T follicular helper cell (primary cell): ENCODE results near the gene EXOC6B.

ENCODE experiments used
- DNase-seq: peaks from one replicate; pipeline ENCODE4 v3.0.0-alpha.2; 2020; ENCODE audit warnings: low read depth

The EXOC6B gene

DNA sequence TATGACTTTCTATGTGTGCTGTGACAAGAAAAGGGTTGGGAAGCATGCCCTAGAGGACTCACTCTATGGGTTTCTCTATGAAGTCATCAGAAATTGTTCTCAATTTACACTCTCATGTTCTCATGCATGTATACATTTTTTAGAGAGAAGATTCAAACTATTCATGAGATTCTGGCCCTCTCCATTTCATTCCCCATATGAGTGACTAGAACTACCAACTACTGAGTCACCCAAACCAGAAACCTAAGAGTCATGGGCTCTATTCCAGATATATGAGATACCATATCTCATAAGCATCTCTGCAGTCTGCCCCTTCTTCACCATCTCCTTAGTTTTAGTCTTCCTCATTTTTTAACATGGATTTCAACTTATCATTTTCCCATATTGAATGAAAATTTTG lies 87.7 kb downstream of the EXOC6B start:
- DNase-seq, result no peak

DNA sequence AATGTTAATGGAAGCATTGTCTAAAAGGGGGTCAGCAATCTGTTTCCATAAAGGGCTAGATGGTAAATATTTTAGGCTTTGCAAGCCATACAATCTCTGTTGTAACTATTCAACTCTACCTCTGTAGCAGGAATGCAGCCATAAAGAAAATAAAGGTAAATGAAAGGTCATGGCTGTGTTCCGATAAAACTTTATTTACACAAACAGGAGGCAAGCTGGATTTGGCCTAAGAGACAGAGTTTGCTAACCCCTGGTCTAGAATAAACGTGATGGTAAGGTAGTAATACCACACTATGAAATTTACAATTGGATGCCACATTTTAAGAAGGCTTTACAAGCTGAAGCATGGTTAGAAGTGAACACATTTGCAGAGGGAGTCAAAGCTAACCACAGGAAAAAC lies 91.4 kb downstream of the EXOC6B start:
- DNase-seq, result no peak

DNA sequence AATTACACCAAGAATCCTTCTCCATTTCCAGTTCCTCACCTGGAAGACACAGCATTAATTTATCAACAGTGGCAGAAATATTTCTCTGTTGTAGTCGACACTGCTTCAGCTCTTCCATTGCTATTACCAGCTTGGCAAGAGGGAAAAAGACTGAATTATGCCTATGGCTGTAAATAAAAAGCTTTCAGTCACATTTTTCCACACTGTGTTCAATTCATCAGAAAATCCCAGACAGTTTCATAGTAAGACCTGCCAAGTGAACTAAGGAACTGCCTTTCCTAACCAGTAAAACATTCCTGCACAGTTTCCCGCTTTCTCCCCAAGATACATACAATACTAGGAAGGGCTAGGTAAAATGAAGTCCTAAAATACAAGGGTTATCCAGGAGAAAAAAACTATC lies 94.7 kb downstream of the EXOC6B start:
- DNase-seq, result no peak

- no peak for DNase-seq
These were observed 98.5 kb downstream of the EXOC6B start for GRCh38 chr2:72727356-72727755.

- DNase-seq, result no peak
These were observed 102.0 kb downstream of the EXOC6B start for GRCh38 chr2:72723769-72724370.

DNA sequence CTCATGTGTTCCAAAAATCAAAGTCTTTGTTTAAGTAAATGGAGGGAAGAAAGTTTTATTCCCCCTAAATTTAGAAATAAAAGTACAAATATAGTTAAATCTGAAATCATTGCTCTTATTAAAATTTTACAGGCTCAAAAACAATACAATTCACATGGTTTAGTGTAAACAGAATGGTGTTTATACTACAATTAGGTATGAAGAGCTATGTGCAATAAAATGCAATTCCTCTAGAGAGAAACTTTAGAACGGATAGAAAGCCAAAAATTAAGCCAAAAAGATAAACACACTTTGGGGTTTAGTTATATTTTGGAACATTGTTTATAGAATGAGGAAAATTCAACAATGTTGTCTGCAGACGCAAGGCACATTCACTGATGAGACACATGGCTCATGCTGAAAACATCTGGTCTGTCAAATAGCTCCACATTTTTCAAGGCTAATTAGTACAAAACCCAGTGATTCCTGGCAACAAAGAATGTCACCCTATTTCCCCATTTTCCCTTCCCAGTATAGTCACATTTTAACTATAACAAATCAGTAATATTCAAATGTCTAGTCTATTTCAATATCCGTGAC lies 103.3 kb downstream of the EXOC6B start:
- DNase-seq, result no peak

- no peak for DNase-seq
These were observed 106.4 kb downstream of the EXOC6B start for GRCh38 chr2:72719416-72719815.

- DNase-seq, result no peak
These were observed 107.0 kb downstream of the EXOC6B start for GRCh38 chr2:72718876-72719275.

DNA sequence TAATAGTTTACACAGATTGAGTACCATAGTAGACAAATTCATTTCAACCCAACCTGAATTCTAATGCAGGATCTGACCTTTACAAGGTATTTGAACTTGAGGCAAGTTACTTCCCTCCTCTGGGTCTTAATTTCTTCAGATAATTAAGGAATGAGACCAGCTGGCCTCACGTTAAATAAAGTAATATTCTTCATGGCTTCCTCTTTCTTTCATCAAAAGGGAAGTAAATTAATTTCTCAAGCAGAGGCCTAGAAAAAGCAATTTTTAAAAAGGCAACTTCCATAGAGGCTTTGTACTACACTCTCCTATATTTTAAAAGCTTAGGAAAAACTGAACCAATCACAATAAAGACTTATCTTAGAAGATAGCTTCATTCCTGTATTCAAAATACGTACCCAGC lies 109.2 kb downstream of the EXOC6B start:
- no peak for DNase-seq

GRCh38 chr2:72713857-72714256 lies 112.0 kb downstream of the EXOC6B start:
- no peak for DNase-seq

DNA sequence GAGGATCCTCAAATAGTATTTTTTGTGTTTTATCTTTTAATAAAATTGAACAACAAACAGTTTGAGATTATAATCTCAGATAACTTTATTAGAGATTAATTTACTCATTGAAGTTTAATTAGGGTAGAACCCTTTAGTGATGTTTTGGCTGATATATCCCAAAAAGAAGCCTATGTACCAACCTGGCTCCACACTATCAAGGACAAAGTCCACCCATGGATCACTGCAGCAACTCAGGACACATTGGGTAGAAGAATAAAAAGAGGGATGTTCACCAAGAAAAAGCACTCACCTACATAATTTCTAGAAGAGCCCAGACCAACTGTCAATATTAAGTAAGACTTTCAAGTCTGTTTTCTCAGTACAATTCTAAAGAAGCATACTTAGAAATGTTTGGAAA lies 112.9 kb downstream of the EXOC6B start:
- no peak for DNase-seq

DNA sequence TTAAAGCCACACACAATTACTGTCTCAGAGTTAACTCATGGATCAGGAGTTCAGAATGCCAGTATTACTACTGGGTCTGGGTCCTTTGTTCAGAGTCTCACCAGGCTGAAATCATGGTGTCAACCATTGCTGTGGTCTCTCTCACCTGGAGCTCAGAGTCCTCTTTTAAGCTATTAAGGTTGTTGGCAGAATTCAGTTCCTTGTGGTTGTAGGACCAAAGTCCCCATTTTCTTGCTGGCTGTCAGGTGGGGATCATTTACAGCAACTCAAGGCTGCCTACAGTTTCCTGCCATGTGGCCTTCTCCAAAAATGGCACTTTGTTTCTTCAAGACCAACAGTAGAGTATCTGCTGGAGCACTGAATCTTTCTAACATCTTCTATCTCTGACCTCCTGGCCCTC lies 113.5 kb downstream of the EXOC6B start:
- DNase-seq, result no peak

DNA sequence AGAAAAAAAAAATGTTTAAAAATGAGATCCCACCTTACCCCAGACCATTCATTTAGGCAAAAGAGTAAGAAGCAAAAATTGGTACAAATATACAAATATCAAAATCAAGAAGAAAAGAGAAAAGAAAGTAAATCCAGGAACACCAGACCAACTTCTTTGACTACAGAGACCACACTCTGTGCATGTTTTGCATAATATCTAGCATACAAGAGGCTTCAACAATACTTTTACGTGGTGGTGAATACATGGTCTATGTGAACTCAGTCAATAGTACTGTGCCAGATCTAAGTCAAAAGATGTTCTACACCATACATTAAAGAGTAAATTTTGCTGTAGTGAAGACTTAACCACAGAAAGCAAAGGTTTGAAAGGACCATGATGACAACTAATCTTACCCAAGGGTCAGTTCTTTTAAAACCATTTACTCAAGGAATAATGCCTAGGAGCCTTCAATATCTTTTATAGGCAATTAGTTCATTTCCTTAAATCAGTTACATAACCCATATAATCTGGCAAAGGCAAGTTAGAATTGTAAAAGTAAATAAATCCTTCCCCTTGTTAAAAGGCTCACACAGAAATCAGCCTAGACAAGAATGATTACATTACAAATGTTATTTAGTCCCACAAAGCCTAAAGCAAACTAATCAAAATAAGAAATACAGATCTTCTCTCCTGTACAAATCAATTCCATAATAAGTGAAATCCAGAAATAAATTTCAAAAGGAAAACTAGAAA lies 115.2 kb downstream of the EXOC6B start:
- DNase-seq, result no peak

DNA sequence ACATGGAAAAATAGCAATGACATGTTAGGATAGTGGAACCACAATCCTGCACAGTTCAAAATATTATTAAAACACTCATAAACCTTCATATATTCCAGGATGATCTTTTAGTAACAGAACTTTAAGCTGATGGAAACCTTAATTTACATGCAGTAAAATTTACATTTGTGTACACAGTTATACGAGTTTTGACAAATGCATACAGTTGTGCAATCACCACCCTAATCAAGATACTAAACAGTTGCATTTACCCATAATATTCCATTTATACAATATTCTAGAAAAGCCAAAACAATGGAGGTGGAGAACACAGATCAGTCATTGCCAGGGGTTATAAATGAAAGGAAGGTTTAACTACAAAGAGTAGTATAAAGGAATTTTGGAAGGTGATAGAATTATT lies 117.6 kb downstream of the EXOC6B start:
- DNase-seq, result no peak

- no peak for DNase-seq
These were observed 127.5 kb downstream of the EXOC6B start for GRCh38 chr2:72698300-72698699.

DNA sequence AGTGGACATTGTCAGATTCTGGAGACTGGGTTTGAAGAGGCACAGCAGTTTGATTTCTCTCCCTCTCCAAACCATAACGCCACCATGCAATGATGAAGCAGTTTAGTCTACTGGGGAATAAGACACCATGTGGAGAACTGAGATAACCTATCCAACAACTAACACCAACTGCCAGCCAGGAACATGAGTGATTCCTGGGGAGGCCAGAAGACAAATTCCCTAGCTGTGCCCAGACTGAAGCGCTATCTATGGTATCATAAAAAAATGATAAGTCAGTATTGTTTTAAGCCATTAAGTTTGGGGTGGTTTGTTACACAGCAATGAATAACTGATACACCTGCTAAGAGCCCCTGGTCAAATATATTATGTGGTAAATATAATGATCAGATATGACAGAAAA lies 129.3 kb downstream of the EXOC6B start:
- no peak for DNase-seq

DNA sequence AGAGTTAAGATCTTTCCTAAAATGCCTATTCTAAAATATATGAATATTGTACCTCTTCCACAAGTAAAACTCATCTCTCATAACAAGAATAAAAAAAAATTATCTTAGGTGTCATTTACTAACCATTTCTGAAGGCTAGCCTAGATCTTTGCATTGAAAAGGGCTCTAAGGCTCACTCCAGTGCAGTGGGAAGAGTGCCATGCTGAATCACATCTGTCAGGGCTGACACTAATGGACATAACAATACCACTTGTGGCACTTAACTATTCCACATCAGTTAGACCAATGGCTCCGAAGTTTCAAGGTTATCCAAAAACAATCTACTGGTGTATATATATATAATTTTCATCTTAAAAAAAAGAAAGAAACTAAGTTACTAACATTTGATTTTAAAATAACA lies 130.2 kb downstream of the EXOC6B start:
- no peak for DNase-seq

DNA sequence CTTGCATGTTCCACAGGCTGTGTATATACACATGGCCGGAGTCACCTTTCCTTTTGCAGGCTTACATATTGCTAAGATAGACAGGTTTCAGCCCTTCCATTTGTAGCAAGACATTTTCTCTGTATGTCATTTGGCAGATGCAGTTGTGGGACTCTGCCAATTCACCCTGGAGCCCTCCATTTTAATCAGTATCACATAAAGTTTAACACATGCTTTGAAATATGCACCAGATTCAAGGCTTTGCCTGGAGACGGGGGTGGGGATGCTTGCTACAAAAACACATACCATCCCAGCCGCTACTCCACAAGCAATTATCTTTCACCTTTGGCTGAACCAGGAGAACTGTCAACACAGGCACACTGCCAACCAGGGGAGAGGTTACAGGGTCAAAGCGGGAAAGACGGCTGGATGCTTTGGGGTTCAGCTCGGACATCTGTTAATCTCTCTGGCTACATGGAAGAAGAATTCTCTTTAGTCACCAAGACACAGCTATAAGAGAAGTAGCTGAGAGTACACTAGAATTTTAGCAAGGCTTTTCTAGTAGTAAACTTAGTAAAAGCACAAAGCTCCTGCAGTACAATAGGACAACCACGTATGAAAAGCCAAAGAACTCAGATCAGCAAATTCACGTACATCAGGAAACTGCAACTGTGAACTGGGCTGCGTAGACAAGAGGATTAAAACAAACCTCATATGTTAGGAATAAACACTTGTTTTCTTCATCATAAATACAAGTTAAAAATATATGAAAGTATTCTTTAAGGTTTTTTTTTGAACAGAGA lies 130.9 kb downstream of the EXOC6B start:
- DNase-seq, result no peak

- no peak for DNase-seq
These were observed 136.1 kb downstream of the EXOC6B start for GRCh38 chr2:72689579-72690195.

DNA sequence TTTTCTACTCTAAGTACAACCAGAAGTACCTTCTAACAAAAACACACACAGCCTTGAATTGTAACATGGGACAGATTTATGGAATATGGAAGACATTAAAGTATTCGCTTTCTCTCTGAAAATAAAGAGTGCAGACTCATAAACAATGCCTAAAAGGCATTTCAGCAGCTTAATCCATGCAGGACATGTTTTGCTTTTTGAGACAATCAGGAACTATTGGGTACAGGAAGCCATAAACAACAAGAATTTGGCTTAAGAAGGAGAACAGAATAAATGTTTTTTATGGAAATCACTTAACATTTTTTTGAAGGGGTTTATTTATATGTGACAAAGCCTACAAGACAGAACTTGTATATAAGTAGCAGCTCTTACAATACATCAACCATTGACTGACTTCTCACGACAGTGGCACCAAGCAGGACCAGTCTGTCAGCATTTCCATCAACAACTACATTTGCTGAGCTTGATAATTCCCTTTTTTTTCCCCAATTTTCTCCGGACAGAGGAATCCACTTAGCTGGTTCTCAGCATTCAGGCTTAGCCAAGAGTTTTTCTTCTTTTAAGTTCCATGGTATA lies 140.1 kb downstream of the EXOC6B start:
- no peak for DNase-seq

DNA sequence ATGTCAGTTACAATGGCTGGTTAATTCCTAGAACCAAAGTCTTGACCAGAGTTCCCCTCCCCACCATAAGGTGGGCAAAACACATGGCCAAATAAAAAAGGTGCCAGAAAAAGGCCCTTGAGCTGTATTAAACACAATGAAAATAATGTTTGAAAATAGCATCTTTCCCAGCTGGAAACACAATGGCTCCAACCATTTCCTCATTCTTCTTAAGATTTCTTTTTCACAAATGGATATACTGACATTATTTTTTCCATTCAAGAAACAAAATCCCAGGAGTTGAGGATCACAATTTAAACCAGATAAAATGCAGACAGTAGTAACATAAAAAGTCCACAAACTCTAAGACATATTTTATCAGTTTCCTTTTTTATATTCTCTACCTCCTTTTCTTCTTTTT lies 143.8 kb downstream of the EXOC6B start:
- no peak for DNase-seq
